ENCODE measurements around the gene HHIPL2.

HHIPL2 gene

GRCh38 chr1:222540598-222540995 lies 7.3 kb downstream of the HHIPL2 start:
- H3K4me1 ChIP-seq (ENCODE audit: control insufficient read depth, insufficient read depth, low read length, unreplicated experiment), result no peaks in the 10 kb centered on the region
- no peak overlapping the region for H2AFZ ChIP-seq (ENCODE audit: low read length, unreplicated experiment)
- H3K4me3 ChIP-seq (ENCODE audit: low read depth, low read length), result no peak overlapping the region
- H3K27me3 ChIP-seq (ENCODE audit: insufficient read depth, low read length), result no peaks in the 10 kb centered on the region
- no peaks in the 10 kb centered on the region for H3K79me2 ChIP-seq (ENCODE audit: control insufficient read depth, insufficient read depth, low read length, unreplicated experiment)
- no peak overlapping the region for H3K27ac ChIP-seq (ENCODE audit: low read depth, low read length)
- no peaks in the 10 kb centered on the region for H3K36me3 ChIP-seq (ENCODE audit: insufficient read depth, low read length)

- Histone ChIP-seq H3K27ac (ENCODE audit: low read depth, low read length) (no peak overlapping the region), H3K27me3 (ENCODE audit: insufficient read depth, low read length) (no peaks in the 10 kb centered on the region), H2AFZ (ENCODE audit: low read length, unreplicated experiment) (no peak overlapping the region), H3K36me3 (ENCODE audit: insufficient read depth, low read length) (no peaks in the 10 kb centered on the region), H3K4me1 (ENCODE audit: control insufficient read depth, insufficient read depth, low read length, unreplicated experiment) (no peaks in the 10 kb centered on the region), H3K79me2 (ENCODE audit: control insufficient read depth, insufficient read depth, low read length, unreplicated experiment) (no peaks in the 10 kb centered on the region), H3K4me3 (ENCODE audit: low read depth, low read length) (no peak overlapping the region)
Measured at GRCh38 chr1:222539951-222540597, 7.8 kb downstream of the HHIPL2 start.

GRCh38 chr1:222535455-222535854 lies 12.4 kb downstream of the HHIPL2 start:
- Histone ChIP-seq H3K36me3 (ENCODE audit: insufficient read depth, low read length) (no peaks in the 10 kb centered on the region), H3K79me2 (ENCODE audit: control insufficient read depth, insufficient read depth, low read length, unreplicated experiment) (no peaks in the 10 kb centered on the region), H3K4me1 (ENCODE audit: control insufficient read depth, insufficient read depth, low read length, unreplicated experiment) (no peaks in the 10 kb centered on the region), H3K27me3 (ENCODE audit: insufficient read depth, low read length) (no peaks in the 10 kb centered on the region), H3K4me3 (ENCODE audit: low read depth, low read length) (no peak overlapping the region), H3K27ac (ENCODE audit: low read depth, low read length) (no peak overlapping the region), H2AFZ (ENCODE audit: low read length, unreplicated experiment) (no peak overlapping the region)

DNA sequence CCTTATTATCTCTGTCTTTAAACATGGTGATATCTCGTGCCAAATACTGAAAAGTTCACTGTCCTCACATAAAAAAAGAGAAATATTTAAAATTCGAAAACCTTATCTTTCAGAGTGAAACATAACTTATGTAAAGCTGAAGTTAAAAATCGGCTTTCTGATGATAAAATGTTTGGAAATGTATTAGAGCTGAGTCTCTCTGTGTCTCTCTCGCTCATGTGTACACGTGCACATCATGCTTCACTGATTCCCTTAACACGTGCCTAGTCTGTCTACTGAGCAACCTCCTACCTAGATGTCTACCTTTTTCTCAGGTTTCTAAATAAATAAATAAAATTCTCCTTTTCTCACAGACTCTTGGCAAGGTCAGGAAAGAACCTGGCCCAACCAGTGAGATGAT lies 17.1 kb downstream of the HHIPL2 start:
- no peak overlapping the region for H3K27ac ChIP-seq (ENCODE audit: low read depth, low read length)
- no peaks in the 10 kb centered on the region for H3K4me1 ChIP-seq (ENCODE audit: control insufficient read depth, insufficient read depth, low read length, unreplicated experiment)
- no peaks in the 10 kb centered on the region for H3K36me3 ChIP-seq (ENCODE audit: insufficient read depth, low read length)
- no peaks in the 10 kb centered on the region for H3K27me3 ChIP-seq (ENCODE audit: insufficient read depth, low read length)
- no peak overlapping the region for H2AFZ ChIP-seq (ENCODE audit: low read length, unreplicated experiment)
- no peak overlapping the region for H3K4me3 ChIP-seq (ENCODE audit: low read depth, low read length)
- no peaks in the 10 kb centered on the region for H3K79me2 ChIP-seq (ENCODE audit: control insufficient read depth, insufficient read depth, low read length, unreplicated experiment)

- H3K27ac ChIP-seq (ENCODE audit: low read depth, low read length), result no peak overlapping the region
- peaks cover 6% of the 10 kb centered on the region; the same call in 1 of the 2 replicates for H3K27me3 ChIP-seq (ENCODE audit: insufficient read depth, low read length)
- no peaks in the 10 kb centered on the region for H3K79me2 ChIP-seq (ENCODE audit: control insufficient read depth, insufficient read depth, low read length, unreplicated experiment)
- H3K36me3 ChIP-seq (ENCODE audit: insufficient read depth, low read length), result no peaks in the 10 kb centered on the region
- no peak overlapping the region for H2AFZ ChIP-seq (ENCODE audit: low read length, unreplicated experiment)
- no peaks in the 10 kb centered on the region for H3K4me1 ChIP-seq (ENCODE audit: control insufficient read depth, insufficient read depth, low read length, unreplicated experiment)
- H3K4me3 ChIP-seq (ENCODE audit: low read depth, low read length), result no peak overlapping the region
Measured at GRCh38 chr1:222529916-222530315, 18.0 kb downstream of the HHIPL2 start.

- Histone ChIP-seq H3K4me1 (ENCODE audit: control insufficient read depth, insufficient read depth, low read length, unreplicated experiment) (no peaks in the 10 kb centered on the region), H2AFZ (ENCODE audit: low read length, unreplicated experiment) (no peak overlapping the region), H3K79me2 (ENCODE audit: control insufficient read depth, insufficient read depth, low read length, unreplicated experiment) (no peaks in the 10 kb centered on the region), H3K36me3 (ENCODE audit: insufficient read depth, low read length) (no peaks in the 10 kb centered on the region), H3K27ac (ENCODE audit: low read depth, low read length) (no peak overlapping the region), H3K27me3 (ENCODE audit: insufficient read depth, low read length) (peaks cover 6% of the 10 kb centered on the region; the same call in 1 of the 2 replicates), H3K4me3 (ENCODE audit: low read depth, low read length) (no peak overlapping the region)
Measured at GRCh38 chr1:222529181-222529580, 18.7 kb downstream of the HHIPL2 start.

DNA sequence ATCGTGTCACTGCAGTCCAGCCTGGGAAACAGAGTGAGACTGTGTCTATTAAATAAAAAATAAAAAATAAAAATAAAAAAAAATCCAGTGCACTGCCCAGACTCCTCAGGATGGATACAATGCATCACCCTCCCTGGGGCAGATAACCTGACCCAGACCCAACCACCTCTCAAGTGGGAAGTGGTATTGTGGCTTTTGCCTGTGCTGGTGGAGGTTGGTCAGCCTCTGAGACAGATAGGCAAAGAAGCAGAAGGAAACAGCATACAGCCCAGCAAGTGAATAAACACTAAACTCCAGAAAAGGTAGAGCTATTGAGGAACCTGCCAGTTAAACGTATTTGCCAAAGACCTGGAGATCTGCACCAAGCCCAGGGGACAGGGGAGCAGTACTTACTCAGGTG lies 22.0 kb downstream of the HHIPL2 start:
- Histone ChIP-seq H2AFZ (ENCODE audit: low read length, unreplicated experiment) (no peak overlapping the region), H3K36me3 (ENCODE audit: insufficient read depth, low read length) (no peaks in the 10 kb centered on the region), H3K27me3 (ENCODE audit: insufficient read depth, low read length) (peaks cover 6% of the 10 kb centered on the region; the same call in 1 of the 2 replicates), H3K4me1 (ENCODE audit: control insufficient read depth, insufficient read depth, low read length, unreplicated experiment) (no peaks in the 10 kb centered on the region), H3K4me3 (ENCODE audit: low read depth, low read length) (no peak overlapping the region), H3K27ac (ENCODE audit: low read depth, low read length) (no peak overlapping the region), H3K79me2 (ENCODE audit: control insufficient read depth, insufficient read depth, low read length, unreplicated experiment) (no peaks in the 10 kb centered on the region)

GRCh38 chr1:222523852-222524251 lies 24.1 kb downstream of the HHIPL2 start:
- H3K4me1 ChIP-seq (ENCODE audit: control insufficient read depth, insufficient read depth, low read length, unreplicated experiment), result no peaks in the 10 kb centered on the region
- no peaks in the 10 kb centered on the region for H3K79me2 ChIP-seq (ENCODE audit: control insufficient read depth, insufficient read depth, low read length, unreplicated experiment)
- no peak overlapping the region for H3K4me3 ChIP-seq (ENCODE audit: low read depth, low read length)
- H3K27me3 ChIP-seq (ENCODE audit: insufficient read depth, low read length), result peaks cover 6% of the 10 kb centered on the region; the same call in 1 of the 2 replicates
- H3K36me3 ChIP-seq (ENCODE audit: insufficient read depth, low read length), result no peaks in the 10 kb centered on the region
- H3K27ac ChIP-seq (ENCODE audit: low read depth, low read length), result no peak overlapping the region
- no peak overlapping the region for H2AFZ ChIP-seq (ENCODE audit: low read length, unreplicated experiment)

DNA sequence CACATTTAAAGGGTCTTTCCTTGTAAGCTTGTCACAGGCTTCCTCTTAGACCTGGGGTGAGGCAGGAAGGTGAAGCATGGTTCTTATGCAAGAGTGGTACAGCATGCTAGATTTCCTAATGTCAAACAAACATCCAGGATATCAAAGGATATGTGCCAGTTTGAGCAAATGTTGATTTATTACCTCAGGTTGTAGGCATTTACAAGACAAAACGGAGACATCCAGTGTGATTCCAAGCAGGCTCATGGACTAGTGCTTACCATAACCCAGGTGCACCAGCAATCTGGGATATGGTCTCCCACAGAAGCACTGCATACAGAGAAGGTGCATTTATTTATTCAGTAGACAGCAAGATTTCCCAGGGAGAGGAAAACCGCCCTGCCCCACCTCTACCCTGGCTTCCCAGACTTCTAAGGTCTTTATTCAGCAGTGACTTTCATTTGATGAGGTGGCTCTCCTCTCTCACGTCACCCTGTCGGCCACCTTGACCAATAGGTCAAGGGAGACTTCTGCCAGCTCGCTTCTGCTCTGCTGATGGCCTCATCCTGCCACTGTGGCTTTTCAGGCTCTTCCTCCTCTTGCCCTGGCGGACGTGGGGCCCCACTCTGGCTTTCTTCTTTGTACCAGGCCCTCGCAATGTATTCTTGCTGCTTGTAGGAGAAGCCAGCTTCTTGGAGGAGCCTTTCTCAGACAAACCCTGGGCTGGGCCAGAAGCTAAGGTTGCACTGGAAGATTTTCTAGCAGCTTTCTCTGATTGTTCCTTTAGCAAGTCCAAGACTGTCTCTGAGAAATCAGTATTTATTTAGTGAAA lies 25.6 kb downstream of the HHIPL2 start:
- Histone ChIP-seq H2AFZ (ENCODE audit: low read length, unreplicated experiment) (no peak overlapping the region), H3K27ac (ENCODE audit: low read depth, low read length) (no peak overlapping the region)

GRCh38 chr1:222521299-222522104 lies 26.4 kb downstream of the HHIPL2 start:
- Histone ChIP-seq H3K4me3 (ENCODE audit: low read depth, low read length) (no peak overlapping the region), H2AFZ (ENCODE audit: low read length, unreplicated experiment) (no peak overlapping the region), H3K79me2 (ENCODE audit: control insufficient read depth, insufficient read depth, low read length, unreplicated experiment) (no peaks in the 10 kb centered on the region), H3K4me1 (ENCODE audit: control insufficient read depth, insufficient read depth, low read length, unreplicated experiment) (no peaks in the 10 kb centered on the region), H3K27me3 (ENCODE audit: insufficient read depth, low read length) (peaks cover 6% of the 10 kb centered on the region; the same call in 1 of the 2 replicates), H3K36me3 (ENCODE audit: insufficient read depth, low read length) (no peaks in the 10 kb centered on the region), H3K27ac (ENCODE audit: low read depth, low read length) (no peak overlapping the region)

More for the DNA sequence above, 25.6 kb downstream of the HHIPL2 start:
- peaks cover 6% of the 10 kb centered on the region; the same call in 1 of the 2 replicates for H3K27me3 ChIP-seq (ENCODE audit: insufficient read depth, low read length)
- no peaks in the 10 kb centered on the region for H3K4me1 ChIP-seq (ENCODE audit: control insufficient read depth, insufficient read depth, low read length, unreplicated experiment)
- H3K36me3 ChIP-seq (ENCODE audit: insufficient read depth, low read length), result no peaks in the 10 kb centered on the region
- no peaks in the 10 kb centered on the region for H3K79me2 ChIP-seq (ENCODE audit: control insufficient read depth, insufficient read depth, low read length, unreplicated experiment)
- no peak overlapping the region for H3K4me3 ChIP-seq (ENCODE audit: low read depth, low read length)
